Measurements from ENCODE around the gene PRPF4. TPM values are rescaled to one million over a fixed set of nuclear protein-coding genes. Genes with fewer than 3 reads are reported as not detected.

Gene PRPF4
- total and polyA plus RNA-seq, 4 donors: 5.0 to 11.9 (median 10.4) TPM

DNA sequence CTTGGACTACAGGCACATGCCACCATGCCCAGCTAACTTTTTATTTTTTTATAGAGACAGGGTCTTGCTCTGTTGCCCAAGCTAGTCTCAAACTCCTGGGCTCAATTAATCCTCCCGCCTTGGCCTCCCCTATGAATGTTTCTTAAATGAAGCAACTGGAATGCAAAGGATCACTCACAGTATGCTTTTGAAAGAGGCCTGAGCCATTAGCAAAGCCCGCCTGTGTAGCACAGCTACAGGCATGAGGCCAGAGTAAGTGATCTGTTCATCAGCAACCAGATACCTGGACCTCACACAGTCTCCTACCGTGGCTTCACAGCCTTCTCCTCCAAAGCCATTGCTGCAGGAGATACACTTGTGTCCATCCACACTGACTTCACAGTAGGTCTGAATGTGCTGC lies 44.6 kb downstream of the PRPF4 start:
- Histone ChIP-seq H3K27ac (ENCODE audit: low read depth in 1 of 2, low read length in 2 of 2) (no peak overlapping the region), H3K36me3 (ENCODE audit: control insufficient read depth in 4 of 4, insufficient read depth in 3 of 4, low read depth in 1 of 4, low read length in 3 of 4) (peaks cover 0 to 7% (median 2%) of the 10 kb centered on the region in 4 donors), H3K27me3 (ENCODE audit: control insufficient read depth in 4 of 4, insufficient read depth in 4 of 4, low read length in 3 of 4) (no peaks in the 10 kb centered on the region), H3K9ac (ENCODE audit: low read depth in 1 of 2, low read length in 2 of 2) (no peak overlapping the region), H3K9me3 (ENCODE audit: control insufficient read depth in 4 of 4, low read length in 3 of 4) (no peaks in the 10 kb centered on the region), H3K4me3 (ENCODE audit: low read depth in 1 of 3, low read length in 3 of 3) (no peak overlapping the region), H3K4me1 (ENCODE audit: control insufficient read depth in 4 of 4, insufficient read depth in 4 of 4, low read length in 3 of 4) (no peaks in the 10 kb centered on the region)
- no peak for DNase-seq (ENCODE audit: low spot score)
- 96% methylated on average over 3 of the region's 3 CpGs for WGBS
- TF ChIP-seq YY1 (IDR thresholded peaks at IDR 0.05) (no peak), HNF4G (IDR thresholded peaks at IDR 0.05) (no peak), EGR1 (IDR thresholded peaks at IDR 0.05; ENCODE audit: low read depth in 2 of 2) (no peak), GABPA (IDR thresholded peaks at IDR 0.05 in 1 of 2, conservative IDR thresholded peaks at IDR 0.05 in 1 of 2) (no peak), FOXA1 (IDR thresholded peaks at IDR 0.05) (no peak), CTCF (IDR thresholded peaks at IDR 0.05; ENCODE audit: low read depth, low read length, missing input control) (no peak)

GRCh38 chr9:113322671-113323070 lies 47.2 kb downstream of the PRPF4 start:
- no peak for DNase-seq (ENCODE audit: low spot score)
- 89% methylated on average over 6 of the region's 6 CpGs for WGBS
- Histone ChIP-seq H3K9ac (ENCODE audit: low read depth in 1 of 2, low read length in 2 of 2) (no peak overlapping the region), H3K27me3 (ENCODE audit: control insufficient read depth in 4 of 4, insufficient read depth in 4 of 4, low read length in 3 of 4) (no peaks in the 10 kb centered on the region), H3K4me3 (ENCODE audit: low read depth in 1 of 3, low read length in 3 of 3) (no peak overlapping the region), H3K9me3 (ENCODE audit: control insufficient read depth in 4 of 4, low read length in 3 of 4) (no peaks in the 10 kb centered on the region), H3K27ac (ENCODE audit: low read depth in 1 of 2, low read length in 2 of 2) (no peak overlapping the region), H3K4me1 (ENCODE audit: control insufficient read depth in 4 of 4, insufficient read depth in 4 of 4, low read length in 3 of 4) (no peaks in the 10 kb centered on the region), H3K36me3 (ENCODE audit: control insufficient read depth in 4 of 4, insufficient read depth in 3 of 4, low read depth in 1 of 4, low read length in 3 of 4) (peaks cover 0 to 5% (median 2%) of the 10 kb centered on the region in 4 donors)
- TF ChIP-seq SP1 (IDR thresholded peaks at IDR 0.05) (no peak), RXRA (IDR thresholded peaks at IDR 0.05) (no peak), YY1 (IDR thresholded peaks at IDR 0.05) (no peak), REST (IDR thresholded peaks at IDR 0.05) (no peak), ZBTB33 (IDR thresholded peaks at IDR 0.05) (no peak)

DNA sequence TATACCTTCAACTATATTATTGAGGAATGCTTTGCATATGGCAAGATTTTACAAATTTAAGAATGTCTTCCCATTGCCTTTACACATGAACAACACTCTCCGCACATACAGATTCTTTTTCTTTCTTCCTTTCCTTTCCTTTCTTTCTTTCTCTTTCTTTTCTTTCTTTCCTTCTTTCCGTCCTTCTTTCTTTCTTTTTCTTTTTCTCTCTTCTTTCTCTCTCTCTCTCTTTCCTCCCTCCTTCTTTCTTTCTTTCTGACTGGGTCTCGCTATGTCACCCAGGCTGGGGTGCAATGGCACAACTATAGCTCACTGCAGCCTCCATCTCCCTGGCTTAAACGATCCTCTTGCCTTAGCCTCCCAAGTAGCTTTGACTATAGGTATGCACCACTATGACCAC lies 50.8 kb downstream of the PRPF4 start:
- whole genome bisulfite sequencing: 98% methylated on average over 4 of the region's 4 CpGs
- TF ChIP-seq CTCF (IDR thresholded peaks at IDR 0.05; ENCODE audit: low read depth, low read length, missing input control) (no peak), SP1 (IDR thresholded peaks at IDR 0.05) (no peak), NR2F2 (IDR thresholded peaks at IDR 0.05) (no peak), YY1 (IDR thresholded peaks at IDR 0.05) (no peak), FOXA1 (IDR thresholded peaks at IDR 0.05) (no peak)
- no peak overlapping the region for H3K9ac ChIP-seq (ENCODE audit: low read depth in 1 of 2, low read length in 2 of 2)
- no peak for DNase-seq (ENCODE audit: low spot score)
- no peak overlapping the region for H3K4me3 ChIP-seq (ENCODE audit: low read depth in 1 of 3, low read length in 3 of 3)
- no peak overlapping the region for H3K27ac ChIP-seq (ENCODE audit: low read depth in 1 of 2, low read length in 2 of 2)
- H3K27me3 ChIP-seq (ENCODE audit: control insufficient read depth in 4 of 4, insufficient read depth in 4 of 4, low read length in 3 of 4): no peaks in the 10 kb centered on the region
- H3K36me3 ChIP-seq (ENCODE audit: control insufficient read depth in 4 of 4, insufficient read depth in 3 of 4, low read depth in 1 of 4, low read length in 3 of 4): no peaks in the 10 kb centered on the region
- H3K9me3 ChIP-seq (ENCODE audit: control insufficient read depth in 4 of 4, low read length in 3 of 4): no peaks in the 10 kb centered on the region
- no peaks in the 10 kb centered on the region for H3K4me1 ChIP-seq (ENCODE audit: control insufficient read depth in 4 of 4, insufficient read depth in 4 of 4, low read length in 3 of 4)
